ENCODE measurements around the gene PCDHGB7. TPM values are rescaled to one million over a fixed set of nuclear protein-coding genes. Genes with fewer than 3 reads are reported as not detected.
A peak's percentile ranks its signal among the peaks of the same experiment; 100 is the strongest.
"Not testable (repeated sequence)": the region's sequence is repeated elsewhere in the genome, so short reads cannot be mapped to it uniquely, and the experiment has no call there.

PCDHGB7 gene
- total RNA-seq, 1 donor from 2014 or later: 2.0 TPM

- ATAC-seq; DNase-seq (ENCODE audit: low spot score): not testable (repeated sequence)
Observed at GRCh38 chr5:141394401-141395187, 22.9 kb upstream of the PCDHGB7 start.

- ATAC-seq (peak; percentile 99), DNase-seq (ENCODE audit: low spot score) (peak; percentile 64)
Observed at GRCh38 chr5:141397756-141398551, 19.5 kb upstream of the PCDHGB7 start, which contains the start of gene PCDHGB5. TSS of gene PCDHGB5 (plus strand) at chr5:141397947. CDS start at chr5:141398128, 181 bp downstream.

DNA sequence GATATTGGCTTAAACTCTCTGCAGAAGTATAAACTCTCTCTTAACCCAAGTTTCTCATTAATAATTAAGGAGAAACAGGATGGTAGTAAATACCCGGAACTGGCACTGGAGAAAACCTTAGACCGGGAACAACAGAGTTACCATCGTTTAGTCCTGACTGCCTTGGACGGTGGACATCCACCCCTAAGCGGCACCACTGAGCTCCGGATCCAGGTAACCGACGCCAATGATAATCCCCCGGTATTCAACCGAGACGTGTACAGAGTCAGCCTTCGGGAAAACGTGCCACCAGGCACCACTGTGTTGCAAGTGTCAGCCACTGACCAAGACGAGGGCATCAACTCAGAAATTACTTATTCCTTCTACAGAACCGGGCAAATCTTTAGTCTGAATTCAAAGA lies 18.9 kb upstream of the PCDHGB7 start:
- DNase-seq (ENCODE audit: low spot score) (no peak), ATAC-seq (no peak)

- DNase-seq (ENCODE audit: low spot score) (no peak), ATAC-seq (no peak)
Observed at GRCh38 chr5:141399555-141400258, 17.8 kb upstream of the PCDHGB7 start.

DNA sequence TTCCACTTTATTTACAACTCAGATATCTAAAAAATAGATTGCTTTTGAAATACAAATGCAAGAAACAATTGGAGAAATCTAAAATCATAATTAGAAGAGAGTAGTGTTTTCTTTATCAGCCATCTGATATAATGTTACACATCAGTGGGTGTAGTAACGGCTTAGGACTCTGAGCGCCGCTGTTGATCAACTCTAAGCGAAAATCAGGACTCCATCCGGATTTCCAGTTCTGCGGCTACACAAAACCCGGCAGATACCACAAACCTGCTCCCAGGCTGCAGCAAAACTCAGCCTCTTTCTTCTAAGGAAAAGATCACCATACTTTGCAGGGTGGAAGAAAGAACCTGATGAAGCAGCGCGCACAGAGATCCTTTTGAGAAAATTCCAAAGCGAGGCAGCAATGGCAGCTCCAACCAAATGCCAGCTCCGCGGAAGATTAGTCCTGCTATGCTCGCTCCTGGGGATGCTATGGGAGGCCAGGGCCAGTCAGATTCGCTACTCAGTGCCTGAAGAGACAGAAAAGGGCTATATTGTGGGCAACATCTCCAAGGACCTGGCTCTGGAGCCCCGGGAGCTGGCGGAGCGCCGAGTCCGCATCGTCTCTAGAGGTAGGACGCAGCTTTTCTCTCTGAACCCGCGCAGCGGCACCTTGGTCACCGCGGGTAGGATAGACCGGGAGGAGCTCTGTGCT lies 14.8 kb upstream of the PCDHGB7 start, which contains the start of gene PCDHGA9:
Gene PCDHGA9, plus strand, starts transcription at position 226 of the 691 bp plus-strand sequence. Its CDS starts 175 bp downstream, at position 401.
- DNase-seq (ENCODE audit: low spot score) (no peak), ATAC-seq (peak; percentile 66)

- ATAC-seq: no peak
- DNase-seq (ENCODE audit: low spot score): no peak
Observed at GRCh38 chr5:141403387-141403786, 14.1 kb upstream of the PCDHGB7 start.

- peak; percentile 94 for ATAC-seq
Observed at GRCh38 chr5:141407790-141408505, 9.5 kb upstream of the PCDHGB7 start, which contains the start of gene PCDHGB6. TSS of gene PCDHGB6 (plus strand) at chr5:141408021. CDS start at chr5:141408203, 182 bp downstream.

GRCh38 chr5:141409598-141410306 lies 7.7 kb upstream of the PCDHGB7 start:
- DNase-seq (ENCODE audit: low spot score): no peak
- ATAC-seq: no peak

More at GRCh38 chr5:141407790-141408505, 9.5 kb upstream of the PCDHGB7 start, which contains the start of gene PCDHGB6:
- peak; percentile 60 for DNase-seq (ENCODE audit: low spot score)

DNA sequence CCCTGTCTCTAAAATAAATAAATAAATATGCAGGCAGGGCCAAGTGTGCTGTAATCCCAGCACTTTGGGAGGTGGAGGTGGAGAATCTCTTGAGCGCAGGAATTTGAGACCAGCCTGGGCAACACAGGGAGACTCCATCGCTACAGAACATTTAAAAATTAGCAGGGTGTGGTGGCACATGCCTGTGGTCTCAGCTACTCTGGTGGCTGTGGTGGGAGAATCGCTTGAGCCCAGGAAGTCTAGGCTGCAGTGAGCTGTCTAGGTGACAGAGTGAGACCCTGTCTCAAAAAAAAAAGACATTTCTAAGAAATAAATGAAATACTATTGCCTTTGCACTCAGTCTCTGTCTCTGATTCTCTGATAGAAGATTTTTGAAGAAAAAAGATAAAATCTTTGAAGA lies 5.9 kb upstream of the PCDHGB7 start:
- no peak for ATAC-seq
- DNase-seq (ENCODE audit: low spot score): no peak

DNA sequence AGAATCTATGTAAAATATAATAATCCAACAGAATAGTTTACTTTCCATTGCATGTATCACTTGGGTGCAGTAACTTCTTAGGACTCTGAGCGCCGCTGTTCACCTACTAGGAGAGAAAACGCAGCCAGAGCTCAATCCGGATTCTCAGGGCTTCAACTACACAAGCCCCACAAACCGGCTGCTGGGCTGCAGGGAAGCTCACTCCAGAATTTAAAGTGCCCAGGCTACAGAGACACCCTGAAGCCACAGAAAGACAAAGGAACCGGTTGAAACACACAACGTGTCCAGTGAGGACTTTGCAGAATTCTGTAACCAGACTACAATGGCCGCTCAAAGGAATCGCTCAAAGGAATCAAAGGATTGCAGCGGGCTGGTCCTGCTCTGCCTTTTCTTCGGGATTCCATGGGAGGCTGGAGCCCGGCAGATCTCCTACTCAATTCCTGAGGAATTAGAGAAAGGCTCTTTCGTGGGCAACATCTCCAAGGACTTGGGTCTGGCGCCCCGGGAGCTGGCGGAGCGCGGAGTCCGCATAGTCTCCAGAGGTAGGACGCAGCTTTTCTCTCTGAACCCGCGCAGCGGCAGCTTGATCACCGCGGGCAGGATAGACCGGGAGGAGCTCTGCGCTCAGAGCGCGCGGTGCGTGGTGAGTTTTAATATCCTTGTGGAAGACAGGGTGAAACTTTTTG lies 4.5 kb upstream of the PCDHGB7 start, which contains the start of gene PCDHGA10:
Gene PCDHGA10, plus strand, starts transcription at position 134 of the 686 bp plus-strand sequence. Its CDS starts 189 bp downstream, at position 323.
- ATAC-seq: peak; percentile 88
- DNase-seq (ENCODE audit: low spot score): peak; percentile 62

- peak; percentile 60 for ATAC-seq
- no peak for DNase-seq (ENCODE audit: low spot score)
Observed at GRCh38 chr5:141413540-141414069, 3.9 kb upstream of the PCDHGB7 start.

DNA sequence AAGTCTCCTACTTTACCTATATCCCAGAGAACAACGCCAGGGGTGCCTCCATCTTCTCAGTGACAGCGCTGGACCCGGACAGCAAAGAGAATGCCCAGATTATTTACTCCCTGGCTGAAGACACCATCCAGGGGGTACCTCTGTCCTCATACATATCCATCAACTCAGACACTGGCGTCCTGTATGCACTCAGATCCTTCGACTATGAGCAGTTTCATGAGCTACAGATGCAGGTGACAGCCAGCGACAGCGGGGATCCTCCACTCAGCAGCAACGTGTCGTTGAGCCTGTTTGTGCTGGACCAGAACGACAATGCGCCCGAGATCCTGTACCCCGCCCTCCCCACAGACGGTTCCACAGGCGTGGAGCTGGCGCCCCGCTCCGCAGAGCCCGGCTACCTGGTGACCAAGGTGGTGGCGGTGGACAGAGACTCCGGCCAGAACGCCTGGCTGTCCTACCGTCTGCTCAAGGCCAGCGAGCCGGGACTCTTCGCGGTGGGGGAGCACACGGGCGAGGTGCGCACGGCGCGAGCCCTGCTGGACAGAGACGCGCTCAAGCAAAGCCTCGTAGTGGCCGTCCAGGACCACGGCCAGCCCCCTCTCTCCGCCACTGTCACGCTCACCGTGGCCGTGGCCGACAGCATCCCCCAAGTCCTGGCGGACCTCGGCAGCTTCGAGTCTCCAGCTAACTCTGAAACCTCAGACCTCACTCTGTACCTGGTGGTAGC lies 2.8 kb upstream of the PCDHGB7 start:
- ATAC-seq; DNase-seq (ENCODE audit: low spot score): not testable (repeated sequence)

DNA sequence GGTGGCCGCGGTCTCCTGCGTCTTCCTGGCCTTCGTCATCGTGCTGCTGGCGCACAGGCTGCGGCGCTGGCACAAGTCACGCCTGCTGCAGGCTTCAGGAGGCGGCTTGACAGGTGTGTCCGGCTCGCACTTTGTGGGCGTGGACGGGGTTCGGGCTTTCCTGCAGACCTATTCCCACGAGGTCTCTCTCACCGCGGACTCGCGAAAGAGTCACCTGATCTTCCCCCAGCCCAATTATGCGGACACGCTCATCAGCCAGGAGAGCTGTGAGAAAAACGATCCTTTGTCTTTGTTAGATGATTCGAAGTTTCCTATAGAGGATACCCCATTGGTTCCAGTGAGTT lies 2.2 kb upstream of the PCDHGB7 start:
- not testable (repeated sequence) for ATAC-seq; DNase-seq (ENCODE audit: low spot score)

- DNase-seq (ENCODE audit: low spot score) (no peak), ATAC-seq (no peak)
Observed at GRCh38 chr5:141419074-141419880, 1.8 kb downstream of the PCDHGB7 start.

- ATAC-seq (peak; percentile 59), DNase-seq (ENCODE audit: low spot score) (no peak)
Observed at GRCh38 chr5:141420855-141421488, 3.5 kb downstream of the PCDHGB7 start, which contains the start of gene PCDHGA11. TSS of gene PCDHGA11 (plus strand) at chr5:141421051. CDS start at chr5:141421228, 177 bp downstream.

GRCh38 chr5:141421489-141421855 lies 4.0 kb downstream of the PCDHGB7 start:
- ATAC-seq (no peak), DNase-seq (ENCODE audit: low spot score) (no peak)
